ENCODE data around the gene HACD2.
A peak's percentile ranks its signal among the peaks of the same experiment; 100 is the strongest.

The HACD2 gene

GRCh38 chr3:123584988-123585937 lies at the start of gene HACD2:
Gene HACD2 (minus strand): TSS chr3:123585053. CDS start chr3:123585027, 26 bp downstream.
- no peaks in the 10 kb centered on the region for H3K27me3 ChIP-seq (ENCODE audit: insufficient read depth, poor library complexity, severe bottlenecking)
- peaks cover 33% of the 10 kb centered on the region for H3K4me1 ChIP-seq (ENCODE audit: insufficient read depth, poor library complexity, severe bottlenecking)
- DNase-seq (ENCODE audit: low spot score) (peak; percentile 94), ATAC-seq (ENCODE audit: low read depth) (peak; percentile 81)
- H3K36me3 ChIP-seq (ENCODE audit: low read depth), result peaks cover 38% of the 10 kb centered on the region
- peak within 1 kb of the TSS; percentile 89 for H3K27ac ChIP-seq (ENCODE audit: poor library complexity, severe bottlenecking)
- no peak for TF ChIP-seq CTCF (IDR thresholded peaks at IDR 0.05; ENCODE audit: poor library complexity, severe bottlenecking)
- H3K4me3 ChIP-seq (ENCODE audit: severe bottlenecking), result peak within 1 kb of the TSS; percentile 82
- H3K9me3 ChIP-seq (ENCODE audit: severe bottlenecking), result no peaks in the 10 kb centered on the region

- ATAC-seq (ENCODE audit: low read depth) (no peak), DNase-seq (ENCODE audit: low spot score) (no peak)
- no peaks in the 10 kb centered on the region for H3K9me3 ChIP-seq (ENCODE audit: severe bottlenecking)
- H3K36me3 ChIP-seq (ENCODE audit: low read depth), result no peaks in the 10 kb centered on the region
- no peak overlapping the region for H3K27ac ChIP-seq (ENCODE audit: poor library complexity, severe bottlenecking)
- TF ChIP-seq CTCF (IDR thresholded peaks at IDR 0.05; ENCODE audit: poor library complexity, severe bottlenecking), result no peak
- H3K4me1 ChIP-seq (ENCODE audit: insufficient read depth, poor library complexity, severe bottlenecking), result no peaks in the 10 kb centered on the region
- H3K4me3 ChIP-seq (ENCODE audit: severe bottlenecking), result no peak overlapping the region
- H3K27me3 ChIP-seq (ENCODE audit: insufficient read depth, poor library complexity, severe bottlenecking), result no peaks in the 10 kb centered on the region
Observed at GRCh38 chr3:123634149-123635051, 49.5 kb upstream of the HACD2 start.

- Histone ChIP-seq H3K36me3 (ENCODE audit: low read depth) (no peaks in the 10 kb centered on the region), H3K4me1 (ENCODE audit: insufficient read depth, poor library complexity, severe bottlenecking) (no peaks in the 10 kb centered on the region), H3K27ac (ENCODE audit: poor library complexity, severe bottlenecking) (no peak overlapping the region), H3K4me3 (ENCODE audit: severe bottlenecking) (no peak overlapping the region), H3K27me3 (ENCODE audit: insufficient read depth, poor library complexity, severe bottlenecking) (no peaks in the 10 kb centered on the region), H3K9me3 (ENCODE audit: severe bottlenecking) (no peaks in the 10 kb centered on the region)
- no peak for DNase-seq (ENCODE audit: low spot score)
- ATAC-seq (ENCODE audit: low read depth), result no peak
- no peak for TF ChIP-seq CTCF (IDR thresholded peaks at IDR 0.05; ENCODE audit: poor library complexity, severe bottlenecking)
Observed at GRCh38 chr3:123633530-123633929, 48.7 kb upstream of the HACD2 start.

GRCh38 chr3:123632161-123632655 lies 47.4 kb upstream of the HACD2 start:
- Histone ChIP-seq H3K36me3 (ENCODE audit: low read depth) (no peaks in the 10 kb centered on the region), H3K27me3 (ENCODE audit: insufficient read depth, poor library complexity, severe bottlenecking) (no peaks in the 10 kb centered on the region), H3K4me3 (ENCODE audit: severe bottlenecking) (no peak overlapping the region), H3K27ac (ENCODE audit: poor library complexity, severe bottlenecking) (no peak overlapping the region), H3K4me1 (ENCODE audit: insufficient read depth, poor library complexity, severe bottlenecking) (no peaks in the 10 kb centered on the region), H3K9me3 (ENCODE audit: severe bottlenecking) (no peaks in the 10 kb centered on the region)
- no peak for TF ChIP-seq CTCF (IDR thresholded peaks at IDR 0.05; ENCODE audit: poor library complexity, severe bottlenecking)
- DNase-seq (ENCODE audit: low spot score), result no peak
- peak; percentile 59 for ATAC-seq (ENCODE audit: low read depth)

All from RWPE2 (cell line).